NCI-H2171 (cell line): ENCODE measurements around the gene HOXD4.

Source experiments
- DNase-seq: peaks from one replicate; lab custom pipeline; 2025; lab: John Stamatoyannopoulos, UW

The HOXD4 gene

GRCh38 chr2:176126929-176127773 is 24.2 kb upstream of the HOXD4 start:
- peak; percentile 45 for DNase-seq

- DNase-seq, result no peak
Measured at GRCh38 chr2:176127774-176128072, 23.6 kb upstream of the HOXD4 start.

- no peak for DNase-seq
Measured at GRCh38 chr2:176128172-176128981, 23.0 kb upstream of the HOXD4 start.

- DNase-seq, result peak; percentile 68
Measured at GRCh38 chr2:176128982-176129796, 22.2 kb upstream of the HOXD4 start, which contains the start of gene HOXD8. HOXD8 (plus strand) TSS chr2:176129705; CDS start chr2:176130367, 662 bp downstream.

GRCh38 chr2:176129813-176130146 is 21.6 kb upstream of the HOXD4 start:
- no peak for DNase-seq

- peak; percentile 63 for DNase-seq
Measured at GRCh38 chr2:176130147-176130956, 21.0 kb upstream of the HOXD4 start.

GRCh38 chr2:176130957-176131847 is 20.1 kb upstream of the HOXD4 start:
- DNase-seq, result no peak

GRCh38 chr2:176131848-176132158 is 19.5 kb upstream of the HOXD4 start:
- DNase-seq, result no peak

GRCh38 chr2:176132205-176133171 is 18.9 kb upstream of the HOXD4 start:
- no peak for DNase-seq

GRCh38 chr2:176133389-176133788 is 18.0 kb upstream of the HOXD4 start:
- no peak for DNase-seq

- no peak for DNase-seq
Measured at GRCh38 chr2:176134035-176134434, 17.3 kb upstream of the HOXD4 start.

GRCh38 chr2:176135035-176135440 is 16.3 kb upstream of the HOXD4 start:
- no peak for DNase-seq

GRCh38 chr2:176136374-176137251 is 14.7 kb upstream of the HOXD4 start:
- no peak for DNase-seq

GRCh38 chr2:176137252-176137580 is 14.1 kb upstream of the HOXD4 start:
- DNase-seq, result no peak

- no peak for DNase-seq
Measured at GRCh38 chr2:176137906-176138305, 13.4 kb upstream of the HOXD4 start.

GRCh38 chr2:176138526-176138922 is 12.8 kb upstream of the HOXD4 start:
- no peak for DNase-seq

- no peak for DNase-seq
Measured at GRCh38 chr2:176138923-176139660, 12.3 kb upstream of the HOXD4 start.
